GM21576 (cell line): ENCODE measurements around the gene DPP10.

ENCODE experiments used
- ATAC-seq: cut with Tn5 transposase; IDR thresholded peaks from one replicate; pipeline ENCODE4 v1.9.1; 2021; ENCODE audit warnings: mild to moderate bottlenecking, moderate library complexity; ENCODE audit not compliant: unreplicated experiment

The DPP10 gene

GRCh38 chr2:115199966-115200365, 757.5 kb downstream of the DPP10 start:
- ATAC-seq = no peak

DNA sequence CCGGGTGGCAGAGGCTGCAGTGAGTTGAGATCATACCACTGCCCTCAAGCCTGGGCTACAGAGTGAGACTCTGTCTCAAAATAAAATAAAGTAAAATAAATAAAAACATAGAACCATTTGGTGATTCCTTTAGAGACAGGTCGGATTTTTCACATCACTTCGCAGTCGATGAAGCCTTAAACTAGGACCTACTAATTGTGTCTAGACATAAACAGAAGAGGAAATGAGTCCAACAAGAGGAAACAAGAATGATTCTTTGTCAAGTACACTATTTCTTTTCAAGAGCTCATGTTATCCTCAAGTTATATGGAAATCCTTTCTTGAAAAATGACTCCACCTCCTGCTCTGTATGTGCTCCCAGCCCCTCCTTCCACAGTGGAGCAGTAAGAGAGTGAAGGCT, 758.9 kb downstream of the DPP10 start:
- no peak for ATAC-seq

DNA sequence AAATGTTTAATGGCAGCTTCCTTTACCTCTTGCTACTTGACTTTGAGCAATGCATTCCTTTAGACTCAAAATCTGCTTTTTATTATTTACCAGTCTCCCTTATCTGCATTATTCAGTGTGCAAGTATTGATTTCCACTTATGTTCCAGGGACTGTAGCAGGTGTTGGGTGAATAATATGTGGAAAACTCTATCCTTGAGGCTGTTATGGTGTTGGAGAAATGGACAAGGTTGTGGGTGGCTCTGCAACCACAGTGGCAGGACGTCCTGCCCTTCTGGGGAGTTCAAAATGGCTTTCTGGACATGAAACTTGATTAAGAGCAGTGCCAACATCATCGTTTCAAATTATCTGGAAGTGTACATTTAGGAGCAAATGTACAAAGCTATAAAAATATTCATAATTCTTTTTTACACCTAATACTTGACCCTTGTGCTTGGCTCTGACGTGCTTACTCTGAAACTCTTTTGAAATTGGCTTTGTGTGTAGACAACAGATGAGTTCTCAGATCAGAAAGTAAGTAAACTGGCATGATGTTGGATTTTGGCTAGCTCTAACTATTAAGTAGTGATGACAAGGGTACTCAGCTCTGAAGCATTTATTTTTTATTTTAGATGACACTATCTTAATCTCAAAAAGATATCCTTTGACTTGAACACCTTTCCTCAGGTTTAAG, 766.2 kb downstream of the DPP10 start:
- ATAC-seq = no peak

DNA sequence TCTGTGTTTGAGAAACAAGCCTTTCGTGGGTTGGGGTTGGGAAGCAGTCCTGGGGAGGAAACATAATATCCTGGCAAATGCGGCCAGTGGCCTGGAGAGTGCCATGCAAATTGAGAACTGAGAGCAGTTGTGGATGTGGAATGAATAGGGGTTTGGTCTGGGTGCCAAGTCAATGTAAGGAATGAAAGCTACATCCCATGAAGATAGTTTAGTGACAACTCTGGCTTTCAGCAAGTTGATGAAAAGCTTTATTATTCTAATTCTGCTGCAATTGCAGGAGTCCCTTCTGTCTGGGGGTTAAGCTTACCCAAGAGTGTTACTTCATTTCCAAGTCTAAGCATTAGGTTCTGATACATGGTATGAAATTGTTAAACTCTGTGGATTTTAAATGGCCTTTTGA, 771.6 kb downstream of the DPP10 start:
- ATAC-seq = no peak

GRCh38 chr2:115219296-115219695, 776.9 kb downstream of the DPP10 start:
- ATAC-seq = no peak

GRCh38 chr2:115234186-115234585, 791.7 kb downstream of the DPP10 start:
- no peak for ATAC-seq

DNA sequence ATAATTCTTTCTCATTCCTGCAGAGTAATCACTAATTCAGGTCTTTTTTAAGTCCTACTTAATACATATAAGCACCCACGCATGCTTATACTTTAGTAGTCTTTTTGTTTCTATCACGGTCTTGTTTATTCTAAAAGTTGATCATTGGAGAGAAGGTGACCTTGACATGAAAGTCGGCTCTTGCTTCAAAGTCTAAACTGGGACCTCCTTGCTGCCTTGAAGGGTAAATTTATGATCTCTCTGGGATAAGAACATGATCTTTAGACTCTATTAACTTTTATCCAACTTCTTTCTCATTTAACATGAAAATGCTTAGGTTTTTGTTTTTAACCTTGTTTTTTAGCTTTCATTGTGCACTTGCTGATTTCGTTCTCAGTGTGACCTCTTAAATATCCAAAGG, 792.3 kb downstream of the DPP10 start:
- ATAC-seq = no peak

GRCh38 chr2:115248066-115248465, 805.6 kb downstream of the DPP10 start:
- ATAC-seq = no peak

DNA sequence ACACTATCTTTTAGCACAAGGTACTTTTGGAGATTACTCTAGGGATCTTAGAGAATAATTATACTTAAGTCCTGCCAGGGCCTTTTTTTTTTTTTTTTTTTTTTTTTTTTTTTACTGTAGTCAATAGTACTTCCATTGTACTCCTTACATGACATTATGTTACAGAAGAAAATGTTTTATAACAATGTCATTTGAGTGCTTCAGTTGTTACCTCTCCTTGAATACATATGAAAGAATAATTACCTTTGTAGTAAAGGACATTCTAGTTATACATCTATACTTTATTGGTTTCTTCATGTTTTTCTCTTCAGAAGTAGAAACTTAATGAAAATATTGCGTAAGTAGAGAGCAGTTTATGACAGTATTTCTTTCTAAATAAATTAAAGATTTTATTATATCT, 834.9 kb downstream of the DPP10 start:
- ATAC-seq = no peak

DNA sequence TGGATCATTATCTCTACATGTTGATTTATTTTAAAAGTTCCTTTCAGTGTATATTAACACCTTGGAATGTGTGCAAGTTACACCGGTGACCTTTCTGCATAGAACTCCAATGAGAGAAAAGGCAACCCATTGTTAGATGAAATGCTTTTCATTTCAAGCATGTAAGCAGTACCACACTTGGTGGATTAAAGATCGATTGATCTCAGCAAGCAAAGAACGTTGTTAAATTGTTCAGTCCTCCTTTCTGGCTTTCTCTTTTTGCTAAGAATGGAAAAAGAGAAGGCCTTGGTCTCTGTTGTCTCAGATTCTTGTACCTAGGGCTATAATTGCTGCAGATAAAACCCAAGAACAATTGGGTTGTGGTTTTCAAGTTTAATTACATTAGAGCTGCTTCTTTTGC, 843.0 kb downstream of the DPP10 start:
- no peak for ATAC-seq

- ATAC-seq = no peak
Observed at GRCh38 chr2:115290478-115290877, 848.0 kb downstream of the DPP10 start.

GRCh38 chr2:115292742-115293141, 850.3 kb downstream of the DPP10 start:
- ATAC-seq = no peak

DNA sequence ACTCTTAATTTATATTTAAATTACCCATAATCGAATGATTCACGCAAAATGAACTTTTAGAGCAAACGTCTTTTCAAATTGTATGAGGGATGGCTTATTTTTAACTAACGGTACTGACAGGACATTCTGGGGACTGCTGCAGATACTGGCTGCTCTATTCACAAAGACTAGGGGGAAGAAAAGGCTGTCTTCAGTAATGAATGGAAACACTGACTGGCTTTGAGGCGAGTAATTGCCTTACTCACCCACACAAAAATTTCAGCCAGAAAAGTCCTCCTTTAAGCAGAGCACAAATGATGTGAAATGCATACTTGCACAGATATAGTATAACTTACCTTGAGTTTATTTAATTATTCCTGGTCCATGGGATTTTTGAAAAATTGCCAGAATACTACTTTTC, 852.6 kb downstream of the DPP10 start:
- no peak for ATAC-seq

- ATAC-seq = no peak
Observed at GRCh38 chr2:115297056-115297455, 854.6 kb downstream of the DPP10 start.

- ATAC-seq = no peak
Observed at GRCh38 chr2:115299199-115299598, 856.8 kb downstream of the DPP10 start.

DNA sequence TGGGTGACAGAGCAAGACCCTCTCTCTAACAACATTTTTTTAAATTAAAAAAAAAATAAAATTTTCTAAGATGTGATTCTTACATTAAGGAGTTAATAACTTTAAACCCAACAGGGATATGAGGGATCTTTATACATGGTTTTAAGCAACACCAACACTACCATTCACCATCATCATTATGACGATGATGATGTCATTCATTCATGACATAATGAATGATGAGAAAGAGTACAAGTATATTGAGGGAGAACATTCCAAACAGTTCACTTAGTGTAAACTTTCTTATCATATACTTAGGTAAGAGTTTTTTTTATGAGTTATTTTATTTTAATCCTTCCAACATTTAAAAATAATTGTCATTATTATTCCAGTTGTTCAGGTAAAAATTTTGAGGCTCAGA, 863.3 kb downstream of the DPP10 start:
- ATAC-seq = no peak

- no peak for ATAC-seq
Observed at GRCh38 chr2:115314119-115314518, 871.7 kb downstream of the DPP10 start.

GRCh38 chr2:115327061-115327460, 884.6 kb downstream of the DPP10 start:
- ATAC-seq = no peak

DNA sequence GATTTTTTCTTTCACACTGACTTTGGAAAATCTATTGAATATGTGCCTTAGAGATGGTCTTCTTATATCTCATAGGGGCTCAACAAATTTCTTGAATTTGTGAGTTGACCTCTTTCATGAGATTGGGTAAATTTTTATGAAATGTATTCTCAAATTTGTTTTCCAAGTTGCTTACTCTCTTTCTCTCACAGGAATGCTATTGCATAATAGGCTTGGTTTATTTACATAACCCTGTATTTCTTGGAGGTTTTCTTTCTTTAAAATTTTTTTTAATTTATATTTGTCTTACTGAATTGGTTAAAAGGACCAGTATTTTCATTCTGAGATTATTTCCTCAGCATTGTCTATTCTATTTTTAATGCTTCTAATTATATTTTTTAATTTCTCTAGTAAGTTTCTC, 917.1 kb downstream of the DPP10 start:
- no peak for ATAC-seq

- ATAC-seq = no peak
Observed at GRCh38 chr2:115364093-115364492, 921.7 kb downstream of the DPP10 start.

GRCh38 chr2:115369400-115369799, 927.0 kb downstream of the DPP10 start:
- ATAC-seq = no peak

DNA sequence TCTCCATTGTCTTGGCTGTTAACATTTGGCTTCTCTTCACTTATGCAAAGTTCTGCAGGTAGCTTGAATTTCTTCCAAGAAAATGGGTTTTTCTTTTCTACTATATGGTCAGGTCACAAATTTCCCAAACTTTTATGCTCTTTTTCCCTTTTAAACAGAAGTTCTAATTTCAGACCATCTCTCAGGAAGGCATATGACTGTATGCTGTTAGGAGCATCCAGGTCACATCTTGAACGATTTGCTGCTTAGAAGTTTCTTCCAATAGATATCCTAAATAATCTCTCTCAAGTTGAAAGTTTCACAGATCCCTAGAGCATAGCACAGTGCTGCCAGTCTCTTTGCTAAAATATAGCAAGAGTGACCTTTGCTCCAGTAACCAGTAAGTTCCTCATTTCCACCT, 932.5 kb downstream of the DPP10 start:
- ATAC-seq = no peak

GRCh38 chr2:115384399-115384798, 942.0 kb downstream of the DPP10 start:
- no peak for ATAC-seq
